WI38 (cell line): ENCODE data around the gene SEMA6B.

ENCODE experiments used
- H3K4me3 ChIP-seq: 2 replicates; pipeline ENCODE4 v1.5.1; 2011; ENCODE audit warnings: low read depth, mild to moderate bottlenecking, control low read depth, low read length
- TF ChIP-seq, protein P1 (sequence below): IDR thresholded peaks from 2 replicates; pipeline ENCODE4 v1.5.1; 2012; ENCODE audit warnings: low read depth, mild to moderate bottlenecking, control low read depth, low read length

Gene SEMA6B, protein sequence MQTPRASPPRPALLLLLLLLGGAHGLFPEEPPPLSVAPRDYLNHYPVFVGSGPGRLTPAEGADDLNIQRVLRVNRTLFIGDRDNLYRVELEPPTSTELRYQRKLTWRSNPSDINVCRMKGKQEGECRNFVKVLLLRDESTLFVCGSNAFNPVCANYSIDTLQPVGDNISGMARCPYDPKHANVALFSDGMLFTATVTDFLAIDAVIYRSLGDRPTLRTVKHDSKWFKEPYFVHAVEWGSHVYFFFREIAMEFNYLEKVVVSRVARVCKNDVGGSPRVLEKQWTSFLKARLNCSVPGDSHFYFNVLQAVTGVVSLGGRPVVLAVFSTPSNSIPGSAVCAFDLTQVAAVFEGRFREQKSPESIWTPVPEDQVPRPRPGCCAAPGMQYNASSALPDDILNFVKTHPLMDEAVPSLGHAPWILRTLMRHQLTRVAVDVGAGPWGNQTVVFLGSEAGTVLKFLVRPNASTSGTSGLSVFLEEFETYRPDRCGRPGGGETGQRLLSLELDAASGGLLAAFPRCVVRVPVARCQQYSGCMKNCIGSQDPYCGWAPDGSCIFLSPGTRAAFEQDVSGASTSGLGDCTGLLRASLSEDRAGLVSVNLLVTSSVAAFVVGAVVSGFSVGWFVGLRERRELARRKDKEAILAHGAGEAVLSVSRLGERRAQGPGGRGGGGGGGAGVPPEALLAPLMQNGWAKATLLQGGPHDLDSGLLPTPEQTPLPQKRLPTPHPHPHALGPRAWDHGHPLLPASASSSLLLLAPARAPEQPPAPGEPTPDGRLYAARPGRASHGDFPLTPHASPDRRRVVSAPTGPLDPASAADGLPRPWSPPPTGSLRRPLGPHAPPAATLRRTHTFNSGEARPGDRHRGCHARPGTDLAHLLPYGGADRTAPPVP

DNA sequence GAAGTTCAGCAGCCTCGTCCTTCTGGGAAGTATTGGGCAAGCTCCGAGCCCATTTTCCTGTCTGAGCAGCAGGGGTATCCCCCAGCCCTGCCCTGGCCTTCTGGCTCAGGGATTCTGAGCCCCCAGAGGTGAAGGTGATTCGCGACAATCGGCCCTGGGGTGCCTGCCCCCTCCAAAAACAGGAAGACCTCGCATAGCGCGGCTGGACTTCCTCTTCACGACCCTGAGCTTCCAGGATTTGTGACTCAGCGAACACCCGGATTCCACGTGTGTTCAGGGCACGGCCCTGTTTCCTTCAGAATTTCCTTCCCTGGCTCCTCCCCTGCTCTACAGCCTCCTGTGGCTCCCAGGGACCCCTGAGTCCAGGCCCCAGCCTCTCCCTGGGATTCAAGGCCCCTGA, at the start of gene SEMA6B:
Gene SEMA6B (minus strand): TSS at position 116 of the 400 bp plus-strand sequence. CDS start 1,227 bp downstream, outside the sequence.
- TF ChIP-seq, protein P1, sequence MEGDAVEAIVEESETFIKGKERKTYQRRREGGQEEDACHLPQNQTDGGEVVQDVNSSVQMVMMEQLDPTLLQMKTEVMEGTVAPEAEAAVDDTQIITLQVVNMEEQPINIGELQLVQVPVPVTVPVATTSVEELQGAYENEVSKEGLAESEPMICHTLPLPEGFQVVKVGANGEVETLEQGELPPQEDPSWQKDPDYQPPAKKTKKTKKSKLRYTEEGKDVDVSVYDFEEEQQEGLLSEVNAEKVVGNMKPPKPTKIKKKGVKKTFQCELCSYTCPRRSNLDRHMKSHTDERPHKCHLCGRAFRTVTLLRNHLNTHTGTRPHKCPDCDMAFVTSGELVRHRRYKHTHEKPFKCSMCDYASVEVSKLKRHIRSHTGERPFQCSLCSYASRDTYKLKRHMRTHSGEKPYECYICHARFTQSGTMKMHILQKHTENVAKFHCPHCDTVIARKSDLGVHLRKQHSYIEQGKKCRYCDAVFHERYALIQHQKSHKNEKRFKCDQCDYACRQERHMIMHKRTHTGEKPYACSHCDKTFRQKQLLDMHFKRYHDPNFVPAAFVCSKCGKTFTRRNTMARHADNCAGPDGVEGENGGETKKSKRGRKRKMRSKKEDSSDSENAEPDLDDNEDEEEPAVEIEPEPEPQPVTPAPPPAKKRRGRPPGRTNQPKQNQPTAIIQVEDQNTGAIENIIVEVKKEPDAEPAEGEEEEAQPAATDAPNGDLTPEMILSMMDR = no peak
- no peak within 1 kb of the TSS for H3K4me3 ChIP-seq

DNA sequence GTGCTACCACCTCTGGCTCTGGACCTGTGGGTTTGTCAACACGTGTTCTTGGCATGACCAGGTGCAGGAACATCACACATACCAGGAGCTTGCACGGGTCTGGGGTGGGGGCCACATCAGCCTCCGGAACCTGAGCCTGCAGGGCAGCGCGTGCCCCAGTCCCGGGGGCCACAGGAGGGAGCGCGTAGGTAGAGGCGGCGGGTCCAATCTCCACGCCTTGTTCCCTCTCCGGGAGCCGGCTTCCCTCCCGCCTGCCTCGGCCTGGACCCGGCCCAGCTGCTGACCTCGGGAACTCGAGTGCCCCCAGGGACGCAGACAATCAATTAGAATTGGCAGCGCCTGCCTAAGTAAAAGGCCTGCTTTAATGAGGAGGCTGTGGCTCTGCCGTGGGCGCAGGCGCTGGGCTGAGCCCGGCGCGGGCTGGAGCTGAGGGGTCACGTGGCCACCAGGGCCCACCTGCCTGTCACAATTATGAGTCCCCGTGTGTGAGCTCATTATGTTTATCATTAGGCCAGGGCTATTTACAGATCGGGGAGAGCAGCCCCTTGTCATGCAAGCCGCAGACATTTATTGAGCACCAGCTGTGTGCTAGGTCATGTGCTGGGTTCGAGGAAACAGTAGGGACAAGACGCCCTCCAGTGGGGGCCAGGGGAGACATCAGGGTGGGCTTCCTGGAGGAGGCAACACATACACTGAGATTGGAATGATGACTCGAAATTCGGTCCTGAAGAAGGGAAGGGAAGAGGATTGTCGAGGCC, 47.6 kb upstream of the SEMA6B start:
- TF ChIP-seq, protein P1 = no peak
- H3K4me3 ChIP-seq = no peak overlapping the region

DNA sequence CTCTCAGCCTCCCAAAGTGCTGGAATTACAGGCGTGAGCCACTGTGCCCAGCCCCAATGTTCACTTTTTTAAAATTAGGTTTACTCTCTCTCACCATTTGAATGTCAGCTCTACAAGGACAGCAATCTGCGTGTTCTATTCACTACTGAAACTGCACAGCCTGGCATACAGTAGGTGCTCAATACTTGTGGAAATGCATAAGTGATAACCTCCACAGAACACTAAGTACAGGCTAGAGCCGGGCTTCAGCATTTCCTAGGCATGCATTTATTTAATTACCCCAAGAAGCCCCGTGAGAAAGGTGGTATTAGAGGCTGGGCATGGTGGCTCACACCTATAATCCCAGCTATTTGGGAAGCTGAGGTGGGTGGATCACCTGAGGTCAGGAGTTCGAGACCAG, 46.7 kb upstream of the SEMA6B start:
- no peak overlapping the region for H3K4me3 ChIP-seq
- TF ChIP-seq, protein P1 = no peak

DNA sequence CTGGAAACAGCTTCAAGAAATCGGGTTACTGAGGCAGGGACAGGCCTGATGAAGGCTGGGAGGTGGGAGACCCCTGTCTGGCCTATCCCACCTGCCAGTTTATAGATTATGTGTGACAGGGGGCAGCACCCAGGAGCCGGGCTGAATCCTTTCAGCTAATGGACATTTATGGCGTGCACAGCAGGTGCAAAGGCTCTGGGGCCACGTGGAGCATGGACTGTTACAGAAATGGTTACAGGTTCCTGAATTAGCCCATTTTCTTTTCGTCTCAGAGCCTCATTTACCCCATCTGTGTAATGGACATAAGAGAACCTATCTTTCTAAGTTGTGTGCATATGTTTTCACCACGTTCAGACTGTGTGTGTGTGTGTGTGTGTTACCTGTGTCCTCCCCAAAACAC, 45.4 kb upstream of the SEMA6B start:
- TF ChIP-seq, protein P1 = no peak
- H3K4me3 ChIP-seq = no peak overlapping the region

DNA sequence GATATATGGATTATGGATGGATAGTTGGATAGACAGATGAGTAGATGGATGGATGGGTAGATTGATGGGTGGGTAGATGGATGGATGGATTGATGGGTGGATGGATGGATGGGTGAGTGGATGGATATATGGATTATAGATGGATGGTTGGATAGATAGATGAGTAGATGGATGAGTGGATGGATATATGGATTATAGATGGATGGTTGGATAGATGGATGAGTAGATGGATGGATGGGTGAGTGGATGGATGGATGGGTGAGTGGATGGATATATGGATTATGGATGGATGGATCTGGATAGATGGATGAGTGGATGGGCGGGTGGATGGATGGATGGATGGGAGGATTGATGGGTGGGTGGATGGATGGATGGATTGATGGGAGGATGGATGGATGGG, 43.4 kb upstream of the SEMA6B start:
- TF ChIP-seq, protein P1 = no peak

DNA sequence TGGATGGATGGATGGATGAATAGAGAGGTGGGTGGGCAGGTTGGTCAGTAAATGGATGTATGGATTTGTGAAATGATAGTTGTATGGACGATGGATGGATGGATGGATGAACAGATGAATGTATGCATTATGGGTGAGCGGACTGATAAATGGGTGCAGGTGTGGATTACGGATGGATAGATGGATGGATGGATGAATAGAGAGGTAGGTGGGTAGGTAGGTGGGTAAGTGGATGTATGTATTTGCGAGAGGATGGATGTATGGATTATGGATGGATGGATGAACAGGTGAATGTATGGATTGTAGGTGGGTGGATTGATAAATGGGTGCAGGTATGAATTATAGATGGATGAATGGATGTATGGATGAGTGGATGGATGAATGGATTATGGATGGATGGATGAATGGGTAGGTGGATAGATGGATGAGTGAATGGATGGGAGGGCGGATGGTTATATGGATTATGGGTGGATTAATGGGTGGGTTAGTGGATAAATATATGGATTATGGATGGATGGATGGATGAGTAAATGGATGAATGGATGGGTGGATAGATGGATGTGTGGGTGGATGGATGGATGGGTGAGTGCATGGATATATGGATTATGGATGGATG, 42.8 kb upstream of the SEMA6B start:
- TF ChIP-seq, protein P1 = no peak
- H3K4me3 ChIP-seq = no peak overlapping the region

More for the DNA sequence above, 43.4 kb upstream of the SEMA6B start:
- no peak overlapping the region for H3K4me3 ChIP-seq
